GM21786 (cell line): ENCODE results near the gene PLGRKT.
"Not testable (repeated sequence)": the region's sequence is repeated elsewhere in the genome, so short reads cannot be mapped to it uniquely, and the experiment has no call there.

Experiments used
- ATAC-seq: cut with Tn5 transposase; IDR thresholded peaks from one replicate; pipeline ENCODE4 v1.9.1; 2021; ENCODE audit not compliant: unreplicated experiment

PLGRKT gene

GRCh38 chr9:5453004-5453403 lies 15.3 kb upstream of the PLGRKT start:
- ATAC-seq, result no peak

GRCh38 chr9:5452286-5452609 lies 14.5 kb upstream of the PLGRKT start:
- ATAC-seq, result no peak

- peak; percentile 46 for ATAC-seq
Measured at GRCh38 chr9:5450359-5451091, 12.8 kb upstream of the PLGRKT start, which contains the start of gene CD274. Gene CD274 (plus strand): TSS chr9:5450542. CDS start chr9:5456114, 5,572 bp downstream.

DNA sequence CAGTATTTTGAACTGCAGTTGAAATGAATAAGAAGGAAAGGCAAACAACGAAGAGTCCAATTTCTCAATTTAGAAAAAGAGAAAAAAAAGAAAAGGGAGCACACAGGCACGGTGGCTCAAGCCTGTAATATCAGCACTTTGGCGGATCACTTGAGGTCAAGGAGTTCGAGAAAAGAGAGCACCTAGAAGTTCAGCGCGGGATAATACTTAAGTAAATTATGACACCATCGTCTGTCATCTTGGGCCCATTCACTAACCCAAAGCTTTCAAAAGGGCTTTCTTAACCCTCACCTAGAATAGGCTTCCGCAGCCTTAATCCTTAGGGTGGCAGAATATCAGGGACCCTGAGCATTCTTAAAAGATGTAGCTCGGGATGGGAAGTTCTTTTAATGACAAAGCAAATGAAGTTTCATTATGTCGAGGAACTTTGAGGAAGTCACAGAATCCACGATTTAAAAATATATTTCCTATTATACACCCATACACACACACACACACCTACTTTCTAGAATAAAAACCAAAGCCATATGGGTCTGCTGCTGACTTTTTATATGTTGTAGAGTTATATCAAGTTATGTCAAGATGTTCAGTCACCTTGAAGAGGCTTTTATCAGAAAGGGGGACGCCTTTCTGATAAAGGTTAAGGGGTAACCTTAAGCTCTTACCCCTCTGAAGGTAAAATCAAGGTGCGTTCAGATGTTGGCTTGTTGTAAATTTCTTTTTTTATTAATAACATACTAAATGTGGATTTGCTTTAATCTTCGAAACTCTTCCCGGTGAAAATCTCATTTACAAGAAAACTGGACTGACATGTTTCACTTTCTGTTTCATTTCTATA lies 12.0 kb upstream of the PLGRKT start:
- no peak for ATAC-seq

DNA sequence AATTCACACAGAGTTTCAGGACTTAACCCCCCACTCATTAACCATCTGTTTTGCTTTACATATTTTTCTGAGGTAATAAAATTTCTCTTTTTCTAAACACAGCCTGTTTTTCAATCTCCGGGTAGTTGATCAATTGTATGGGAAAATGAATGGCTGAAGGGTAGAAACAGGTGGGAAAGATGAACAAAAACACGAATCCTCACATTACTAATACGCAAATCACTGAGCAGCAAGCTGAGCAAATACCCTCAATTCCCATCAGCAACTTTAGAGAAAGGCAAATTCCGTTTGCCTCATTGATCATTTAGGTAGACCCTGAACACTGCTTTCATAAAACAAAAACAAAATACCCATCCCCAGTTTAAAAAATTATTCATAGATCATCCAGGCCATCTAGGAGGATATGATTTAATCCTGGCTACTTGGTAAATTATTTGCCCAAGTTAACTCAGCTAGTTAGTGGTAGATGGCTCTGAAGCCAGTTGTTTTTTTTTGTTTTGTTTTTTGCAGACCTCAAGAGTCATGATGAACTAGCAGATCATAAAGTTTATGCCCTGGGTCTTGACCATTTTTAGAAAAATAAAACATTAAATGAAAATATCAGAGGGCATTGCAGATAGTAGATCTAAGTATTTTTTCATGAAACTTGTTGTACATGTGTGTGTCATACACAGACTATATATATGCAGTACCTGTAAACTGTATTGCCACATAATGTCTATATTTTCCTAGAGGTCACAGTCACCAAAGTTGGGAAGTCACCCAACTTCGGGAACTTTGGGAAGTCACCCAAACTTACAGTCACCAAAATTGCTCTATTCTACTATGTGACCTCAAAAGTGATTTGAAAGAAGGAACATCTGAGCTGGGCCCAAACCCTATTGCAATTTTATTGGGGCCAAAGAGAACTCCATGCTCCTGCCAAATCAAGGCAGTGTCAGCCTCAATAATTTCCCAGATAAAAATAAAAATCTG lies 11.0 kb upstream of the PLGRKT start:
- no peak for ATAC-seq

DNA sequence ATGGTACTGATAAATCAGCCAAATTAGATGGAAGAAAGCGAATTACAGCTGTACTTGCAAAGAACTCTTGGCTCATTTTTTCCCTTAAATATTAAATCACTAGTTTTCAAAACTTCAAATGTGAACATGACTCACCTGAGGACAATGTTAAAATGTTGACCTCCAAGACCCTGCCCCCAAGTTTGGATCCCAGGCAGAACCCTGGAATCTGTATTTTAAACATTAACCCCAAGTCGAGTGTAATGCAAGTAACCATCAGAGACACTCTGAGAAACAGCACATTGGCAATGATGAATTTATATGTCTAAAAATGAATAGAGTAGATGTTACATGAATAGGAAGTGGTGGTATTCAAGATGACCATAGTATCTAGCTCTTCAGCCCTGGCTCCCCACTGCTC lies 10.3 kb upstream of the PLGRKT start:
- no peak for ATAC-seq

DNA sequence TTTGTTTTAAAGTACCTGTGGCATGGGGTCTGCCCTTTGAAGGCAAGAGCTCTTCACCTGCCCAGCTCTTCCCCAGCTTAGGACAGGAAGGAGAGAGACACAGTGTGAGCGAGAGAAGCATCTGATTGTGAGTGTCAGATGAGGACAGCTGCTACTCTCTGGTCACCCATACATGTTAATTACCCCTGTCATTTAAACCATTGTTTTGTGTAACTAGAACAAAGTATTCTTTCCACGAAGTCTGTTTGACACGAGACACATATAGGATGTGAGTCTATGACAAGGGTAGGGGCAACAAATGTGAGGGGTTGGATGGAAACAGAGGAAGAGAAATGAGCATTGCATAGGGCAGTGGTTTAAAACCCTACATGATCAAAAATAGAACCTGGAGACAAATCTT lies 9.6 kb upstream of the PLGRKT start:
- no peak for ATAC-seq

- ATAC-seq, result no peak
Measured at GRCh38 chr9:5446451-5447236, 8.9 kb upstream of the PLGRKT start.

DNA sequence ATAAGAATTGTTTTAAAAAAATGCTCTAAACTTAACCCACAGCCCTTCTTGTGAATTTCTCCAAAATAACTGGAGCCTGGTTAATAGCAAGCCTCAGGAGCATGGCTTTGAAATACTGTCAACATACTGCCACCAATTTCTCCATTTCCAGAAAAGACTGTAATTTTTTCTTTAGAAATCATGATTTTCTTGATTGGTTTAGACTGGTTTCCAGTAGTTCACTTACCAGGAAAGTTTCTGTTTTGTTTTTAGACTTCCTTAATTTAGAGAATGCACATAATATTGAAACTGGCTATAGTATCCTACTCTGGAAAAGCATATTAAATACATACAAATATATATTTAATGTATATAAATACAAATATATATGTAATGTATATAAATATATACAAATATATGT lies 8.2 kb upstream of the PLGRKT start:
- ATAC-seq, result no peak

DNA sequence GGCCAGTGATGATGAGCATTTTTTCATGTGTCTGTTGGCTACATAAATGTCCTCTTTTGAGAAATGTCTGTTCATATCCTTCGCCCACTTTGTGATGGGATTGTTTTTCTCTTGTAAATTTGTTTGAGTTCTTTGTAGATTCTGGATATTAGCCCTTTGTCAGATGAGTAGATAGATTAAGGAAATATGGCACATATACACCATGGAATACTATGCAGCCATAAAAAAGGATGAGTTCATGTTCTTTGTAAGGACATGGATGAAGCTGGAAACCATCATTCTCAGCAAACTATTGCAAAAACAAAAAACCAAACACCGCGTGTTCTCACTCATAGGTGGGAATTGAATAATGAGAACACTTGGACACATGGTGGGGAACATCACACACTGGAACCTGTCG lies 7.4 kb upstream of the PLGRKT start:
- not testable (repeated sequence) for ATAC-seq

GRCh38 chr9:5443850-5444249 lies 6.1 kb upstream of the PLGRKT start:
- no peak for ATAC-seq

- ATAC-seq, result no peak
Measured at GRCh38 chr9:5442400-5443011, 4.8 kb upstream of the PLGRKT start.

GRCh38 chr9:5441043-5441442 lies 3.3 kb upstream of the PLGRKT start:
- ATAC-seq, result no peak

DNA sequence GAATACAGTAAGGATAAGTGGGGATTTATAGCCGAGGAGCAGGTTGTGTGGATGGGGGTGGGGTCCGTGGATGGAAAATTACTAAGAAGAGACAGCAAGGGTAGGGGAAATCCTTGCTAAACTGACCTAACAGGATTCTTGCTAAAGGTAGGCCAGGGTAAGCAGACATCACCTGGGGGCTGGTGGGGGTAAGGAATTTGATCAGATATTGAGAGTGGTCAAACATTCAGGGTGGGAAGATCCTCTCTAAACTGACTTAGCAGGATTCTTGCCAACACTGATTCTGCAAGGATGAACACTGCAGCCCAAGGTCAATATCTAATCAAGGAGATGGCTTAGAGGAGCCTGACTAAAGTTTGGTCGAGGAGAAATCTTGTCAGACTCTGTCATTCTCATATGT lies 2.7 kb upstream of the PLGRKT start:
- no peak for ATAC-seq

DNA sequence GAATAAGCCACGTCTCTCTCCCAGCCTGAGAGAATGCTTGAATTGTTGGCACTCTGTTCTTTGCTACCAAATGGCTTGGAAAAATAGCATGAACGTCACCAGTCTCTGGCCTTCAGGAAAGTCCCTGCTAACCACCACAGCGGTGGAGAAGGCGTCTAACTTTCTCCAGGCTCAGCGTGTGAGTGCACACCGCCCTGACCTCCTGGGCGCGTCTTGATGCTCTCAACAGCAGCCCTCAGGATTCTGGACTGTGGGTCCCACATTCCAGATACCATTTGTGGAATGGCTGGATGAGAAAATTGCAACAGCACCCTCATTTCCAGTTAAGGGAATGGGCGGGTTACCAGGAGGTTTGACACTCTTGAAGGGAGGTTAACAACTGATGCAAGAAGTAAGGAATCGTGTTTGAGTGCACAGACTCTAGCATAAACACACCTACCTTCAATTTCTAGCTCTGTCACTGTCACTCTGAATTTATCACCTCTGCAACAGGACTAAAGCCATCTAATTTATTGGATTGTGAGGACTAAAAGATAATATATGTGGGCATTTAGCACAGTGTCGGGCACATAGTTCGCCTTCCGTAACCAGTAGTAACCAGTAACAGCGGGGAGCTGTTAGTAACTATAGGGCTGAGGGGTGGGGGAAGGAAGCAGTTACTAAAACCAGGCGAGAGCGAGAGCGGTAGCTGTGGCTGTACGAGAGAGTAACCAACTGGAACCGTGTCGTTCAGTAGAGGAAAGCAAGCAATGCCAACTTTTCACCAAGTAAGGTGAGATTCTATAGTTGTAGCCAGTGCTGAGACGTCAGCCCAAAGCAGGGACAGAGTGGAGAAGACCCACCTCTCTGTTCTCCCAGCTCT lies 807 bp upstream of the PLGRKT start:
- ATAC-seq, result peak; percentile 73

- ATAC-seq, result no peak
Measured at GRCh38 chr9:5436441-5436840, 1.3 kb downstream of the PLGRKT start.

DNA sequence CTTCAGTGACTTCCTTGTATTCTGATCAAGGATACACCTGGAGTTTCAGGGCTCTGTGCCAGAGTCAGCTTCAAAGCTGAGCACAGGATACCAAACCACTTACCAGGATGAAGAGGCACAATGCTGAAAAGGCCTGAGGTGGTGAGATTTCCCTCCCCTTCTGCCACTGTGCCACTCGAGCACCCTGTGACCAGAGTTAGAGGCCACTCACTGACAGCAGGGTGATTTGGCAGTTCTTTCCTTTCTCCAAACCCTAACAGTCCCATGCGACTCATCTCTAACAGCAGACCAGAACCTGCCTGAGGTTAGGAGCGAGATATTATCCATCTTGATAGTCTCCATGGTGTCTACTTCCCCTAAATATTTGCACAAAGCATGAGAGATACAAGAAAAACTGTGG lies 1.8 kb downstream of the PLGRKT start:
- no peak for ATAC-seq

DNA sequence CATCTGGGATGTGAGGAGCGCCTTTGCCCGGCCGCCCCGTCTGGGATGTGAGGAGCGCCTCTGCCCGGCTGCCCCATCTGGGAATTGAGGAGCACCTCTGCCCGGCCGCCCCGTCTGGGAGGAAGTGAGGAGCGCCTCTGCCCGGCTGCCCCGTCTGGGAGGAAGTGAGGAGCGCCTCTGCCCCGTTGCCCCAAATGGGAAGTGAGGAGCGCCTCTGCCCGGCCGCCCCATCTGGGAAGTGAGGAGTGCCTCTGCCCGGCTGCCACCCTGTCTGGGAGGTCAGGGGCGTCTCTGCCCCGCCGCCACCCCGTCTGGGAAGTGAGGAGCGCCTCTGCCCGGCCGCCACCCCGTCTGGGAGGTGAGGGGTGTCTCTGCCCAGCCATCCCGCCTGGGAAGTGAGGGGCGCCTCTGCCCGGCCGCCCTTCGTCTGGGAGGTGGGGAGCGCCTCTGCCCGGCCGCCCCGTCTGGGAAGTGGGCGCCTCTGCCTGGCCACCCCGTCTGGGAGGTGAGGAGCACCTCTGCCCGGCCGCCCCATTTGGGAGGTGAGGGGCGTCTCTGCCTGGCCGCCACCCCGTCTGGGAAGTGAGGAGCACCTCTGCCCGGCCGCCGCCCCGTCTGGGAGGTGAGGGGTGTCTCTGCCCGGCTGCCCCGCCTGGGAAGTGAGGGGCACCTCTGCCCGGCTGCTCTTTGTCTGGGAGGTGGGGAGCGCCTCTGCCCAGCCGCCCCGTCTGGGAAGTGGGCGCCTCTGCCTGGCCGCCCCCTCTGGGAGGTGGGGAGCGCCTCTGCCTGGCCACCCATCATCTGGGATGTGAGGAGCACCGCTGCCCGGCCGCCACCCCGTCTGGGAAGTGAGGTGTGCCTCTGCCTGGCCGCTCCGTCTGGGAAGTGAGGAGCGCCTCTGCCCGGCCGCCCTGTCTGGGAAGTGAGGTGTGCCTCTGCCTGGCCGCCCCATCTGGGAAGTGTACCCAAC lies 3.6 kb downstream of the PLGRKT start:
- ATAC-seq, result not testable (repeated sequence)
